Lung microvascular endothelial cell (primary cell): ENCODE measurements around the gene THRA. TPM values are rescaled to one million over a fixed set of nuclear protein-coding genes. Genes with fewer than 3 reads are reported as not detected.

ENCODE experiments used
- total RNA-seq: library from RNA; depleted of rRNA; stranded (reverse); fragments of >200 nt; gene quantifications from 2 replicates; pipeline ENCODE4 v1.2.1, GENCODE V29; 2014

The THRA gene
- total RNA-seq, 1 donor from 2014 or later: 21.4 TPM

Other genes starting within 250 kb of the THRA start
- not detected in 2 replicates for gene IKZF3, start 198.7 kb upstream of the THRA start, total RNA-seq
- not detected in 2 replicates for gene ZPBP2, start 194.8 kb upstream of the THRA start, total RNA-seq
- gene GSDMB, start 144.3 kb upstream of the THRA start, total RNA-seq: 1.6 and 1.7 TPM in 2 replicates
- 25.9 and 38.5 TPM in 2 replicates for gene ORMDL3, start 135.4 kb upstream of the THRA start, total RNA-seq
- not detected in 2 replicates for gene LRRC3C, start 135.2 kb upstream of the THRA start, total RNA-seq
- gene GSDMA, start 100.0 kb upstream of the THRA start, total RNA-seq: not detected in 2 replicates
- gene PSMD3, start 82.2 kb upstream of the THRA start, total RNA-seq: 66.5 and 84.3 TPM in 2 replicates
- 0.44 TPM in 1 of 2 replicates, not detected in the other for gene CSF3, start 47.5 kb upstream of the THRA start, total RNA-seq
- 29.2 and 30.3 TPM in 2 replicates for gene MED24, start 8.6 kb upstream of the THRA start, total RNA-seq
- 0.65 and 1.2 TPM in 2 replicates for gene NR1D1, start 37.6 kb downstream of the THRA start, total RNA-seq
- gene MSL1, start 59.0 kb downstream of the THRA start, total RNA-seq: 23.1 and 37.9 TPM in 2 replicates
- 20.0 and 25.0 TPM in 2 replicates for gene CASC3, start 77.6 kb downstream of the THRA start, total RNA-seq
- gene RAPGEFL1, start 114.5 kb downstream of the THRA start, total RNA-seq: 0.79 and 0.87 TPM in 2 replicates
- 4.8 and 6.2 TPM in 2 replicates for gene WIPF2, start 156.3 kb downstream of the THRA start, total RNA-seq
- 3.8 and 8.3 TPM in 2 replicates for gene CDC6, start 224.9 kb downstream of the THRA start, total RNA-seq
- gene RARA, start 246.2 kb downstream of the THRA start, total RNA-seq: 5.4 and 6.0 TPM in 2 replicates